Fibroblast of lung (primary cell): ENCODE measurements around the gene ADRB2. TPM values are rescaled to one million over a fixed set of nuclear protein-coding genes. Genes with fewer than 3 reads are reported as not detected.

Experiments used
- DNase-seq, 2 donors: peaks; one replicate each; pipeline versions ENCODE4 v3.0.0 to v3.0.0-alpha.2; 2010; ENCODE audit warnings: low read depth in 2 of 2
- H2AFZ ChIP-seq: 2 replicates; pipeline ENCODE4 v1.5.1; 2012; ENCODE audit warnings: low read length, control low read depth, inconsistent platforms
- H3K27ac ChIP-seq: 2 replicates; pipeline ENCODE4 v1.5.1; 2011; ENCODE audit warnings: low read length, control low read depth; ENCODE audit not compliant: insufficient read depth
- H3K27me3 ChIP-seq: 2 replicates; pipeline ENCODE4 v1.5.1; 2011; ENCODE audit warnings: mild to moderate bottlenecking, low read length; ENCODE audit not compliant: control insufficient read depth, insufficient read depth
- H3K36me3 ChIP-seq: 2 replicates; pipeline ENCODE4 v1.5.1; 2011; ENCODE audit warnings: low read length; ENCODE audit not compliant: control insufficient read depth, insufficient read depth
- H3K4me1 ChIP-seq: 2 replicates; pipeline ENCODE4 v1.5.1; 2011; ENCODE audit warnings: low read length; ENCODE audit not compliant: control insufficient read depth, insufficient read depth; ENCODE audit errors: extremely low read depth
- H3K4me2 ChIP-seq: 2 replicates; pipeline ENCODE4 v1.5.1; 2011; ENCODE audit warnings: low read length, control low read depth; ENCODE audit not compliant: insufficient read depth; ENCODE audit errors: extremely low read depth
- H3K4me3 ChIP-seq, 4 experiments: fragments of 200-600 bp in 1 of 4; sonication (generic) in 1 of 4; replicated peaks in 1 of 4; 2 replicates each; pipeline ENCODE4 v1.5.1; 2011 to 2016; ENCODE audit warnings: low read length in 4 of 4, low read depth in 3 of 4, mild to moderate bottlenecking in 3 of 4, control low read depth in 2 of 4, inconsistent platforms in 1 of 4, mixed read lengths in 1 of 4; ENCODE audit not compliant: insufficient read depth in 1 of 4; ENCODE audit errors: control extremely low read depth in 1 of 4
- H3K79me2 ChIP-seq: 2 replicates; pipeline ENCODE4 v1.5.1; 2012; ENCODE audit warnings: mild to moderate bottlenecking, low read length, inconsistent platforms; ENCODE audit not compliant: control insufficient read depth, insufficient read depth
- H3K9ac ChIP-seq: 2 replicates; pipeline ENCODE4 v1.5.1; 2011; ENCODE audit warnings: mild to moderate bottlenecking, low read length, control low read depth; ENCODE audit not compliant: insufficient read depth
- H3K9me3 ChIP-seq: 2 replicates; pipeline ENCODE4 v1.5.1; 2012; ENCODE audit warnings: low read depth, low read length; ENCODE audit not compliant: control insufficient read depth, insufficient read depth
- H4K20me1 ChIP-seq: 2 replicates; pipeline ENCODE4 v1.5.1; 2011; ENCODE audit warnings: low read length; ENCODE audit not compliant: control insufficient read depth, insufficient read depth; ENCODE audit errors: extremely low read depth
- CTCF ChIP-seq, 2 donors: IDR thresholded peaks in 1 of 2; conservative IDR thresholded peaks in 1 of 2; 1 replicate in 1 of 2; 2 replicates in 1 of 2; pipeline ENCODE4 v1.5.1; 2011 to 2012; ENCODE audit warnings: low read length in 2 of 2, control low read depth in 1 of 2, inconsistent platforms in 1 of 2, low read depth in 1 of 2, mild to moderate bottlenecking in 1 of 2
- EZH2 ChIP-seq: IDR thresholded peaks from 2 replicates; pipeline ENCODE4 v1.5.1; 2012; ENCODE audit warnings: low read length, control low read depth, mild to moderate bottlenecking; ENCODE audit errors: missing control alignments
- polyA plus RNA-seq, 2 donors: library from polyadenylated mRNA; depleted of rRNA in 1 of 2; stranded (reverse) in 1 of 2; unstranded in 1 of 2; fragments of >200 nt; gene quantifications; 2 replicates each; pipeline ENCODE4 v1.2.1, GENCODE V29; 2011 to 2012; ENCODE audit warnings: missing spikeins in 1 of 2
- total RNA-seq: library from RNA; depleted of rRNA; stranded (reverse); fragments of >200 nt; gene quantifications from 2 replicates; pipeline ENCODE4 v1.2.1, GENCODE V29; 2014

The ADRB2 gene
- total and polyA plus RNA-seq, 2 donors (not counting 1 experiment from before 2014, with no cell fraction given), result 0.60 to 4.5 TPM

DNA sequence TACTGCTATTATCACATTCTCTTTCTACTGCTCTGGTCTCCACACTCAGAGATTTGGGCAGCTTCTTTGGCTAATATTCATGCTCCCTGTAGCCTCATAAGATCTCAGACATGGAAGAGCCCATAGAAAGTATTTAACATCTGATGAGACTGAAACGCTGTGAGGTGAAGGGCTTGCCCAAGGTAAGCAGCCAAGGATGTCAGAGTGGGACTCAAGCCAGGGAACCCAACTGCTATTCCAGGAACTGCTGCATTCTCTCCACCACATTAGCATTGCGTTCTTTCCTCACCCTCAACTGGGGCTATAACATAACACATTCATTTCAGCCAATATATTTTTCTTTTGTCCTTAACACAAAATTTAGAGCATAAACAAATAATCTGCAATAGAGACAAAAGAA lies 3.8 kb downstream of the ADRB2 start:
- TF ChIP-seq EZH2 (no peak), CTCF (conservative IDR thresholded peaks at IDR 0.05 in 1 of 2, IDR thresholded peaks at IDR 0.05 in 1 of 2; ENCODE audit: low read depth in 1 of 2, low read length in 2 of 2) (no peak)
- Histone ChIP-seq H3K9ac (no peak overlapping the region), H3K36me3 (no peaks in the 10 kb centered on the region), H3K27ac (no peak overlapping the region), H3K9me3 (no peaks in the 10 kb centered on the region), H3K4me1 (peaks cover 6% of the 10 kb centered on the region), H3K4me3 (peak overlapping the region in 3 of 4 experiments; percentile 5 to 80 (median 26)), H4K20me1 (no peaks in the 10 kb centered on the region), H3K79me2 (peaks cover 26% of the 10 kb centered on the region), H3K27me3 (no peaks in the 10 kb centered on the region), H3K4me2 (peak overlapping the region; percentile 64), H2AFZ (no peak overlapping the region)
- no peak for DNase-seq

DNA sequence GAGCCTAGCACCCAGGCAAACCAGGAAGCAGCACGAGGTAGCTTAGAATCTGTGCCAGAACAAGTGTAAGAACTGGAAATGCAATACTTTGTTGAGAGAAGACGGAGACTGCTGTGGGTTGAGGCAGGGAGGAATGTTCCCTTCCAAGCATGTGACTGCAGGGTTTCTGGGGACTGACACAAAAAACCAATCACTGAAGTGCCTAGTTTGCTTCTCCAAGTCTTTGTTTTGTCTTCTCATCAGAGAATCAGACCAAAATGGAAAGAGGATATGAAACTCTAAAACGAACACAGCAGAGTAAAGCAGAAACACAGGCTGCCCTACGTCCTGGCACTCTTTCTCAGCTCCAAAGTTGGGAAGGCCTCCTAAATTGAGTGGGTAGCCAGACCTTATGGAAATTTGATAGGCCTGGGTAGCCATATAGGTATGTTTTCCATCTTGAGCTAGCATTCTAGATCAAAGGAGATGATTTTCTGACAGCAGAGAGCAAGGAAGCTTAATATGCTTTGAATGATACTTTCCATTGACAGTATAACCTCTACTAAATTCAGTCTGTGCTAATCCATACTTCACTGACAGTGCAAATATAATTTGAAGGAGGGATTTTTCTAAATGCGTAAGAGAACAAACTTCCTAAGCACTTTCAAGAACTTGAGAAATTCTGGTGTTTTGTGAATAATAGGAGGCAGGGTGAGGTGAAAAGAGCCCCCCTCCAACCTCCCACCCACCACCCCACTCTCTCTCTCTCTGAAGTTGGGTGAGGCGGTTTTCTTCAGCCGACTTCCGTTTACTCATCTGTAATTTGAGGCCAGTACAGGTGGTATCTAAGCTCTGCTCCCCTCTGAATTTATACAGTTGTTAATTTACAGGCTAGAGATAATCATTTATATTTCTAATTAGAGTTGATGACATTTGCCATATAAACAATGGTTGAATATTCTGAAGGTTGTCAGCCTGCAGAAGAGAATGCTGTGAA lies 5.5 kb downstream of the ADRB2 start:
- no peaks in the 10 kb centered on the region for H3K36me3 ChIP-seq

More for the DNA sequence above, 5.5 kb downstream of the ADRB2 start:
- TF ChIP-seq CTCF (conservative IDR thresholded peaks at IDR 0.05 in 1 of 2, IDR thresholded peaks at IDR 0.05 in 1 of 2; ENCODE audit: low read depth in 1 of 2, low read length in 2 of 2) (no peak), EZH2 (no peak)
- H4K20me1 ChIP-seq, result no peaks in the 10 kb centered on the region
- no peak overlapping the region for H3K4me3 ChIP-seq
- no peak overlapping the region for H3K27ac ChIP-seq
- H3K4me1 ChIP-seq, result peaks cover 2% of the 10 kb centered on the region
- H2AFZ ChIP-seq, result no peak overlapping the region
- H3K27me3 ChIP-seq, result no peaks in the 10 kb centered on the region
- H3K79me2 ChIP-seq, result peaks cover 24% of the 10 kb centered on the region
- H3K4me2 ChIP-seq, result peak overlapping the region; percentile 46
- no peak overlapping the region for H3K9ac ChIP-seq
- DNase-seq, result no peak
- H3K9me3 ChIP-seq, result no peaks in the 10 kb centered on the region
